K562 (cell line): ENCODE data around the gene GLIS2. TPM values are rescaled to one million over a fixed set of nuclear protein-coding genes. Genes with fewer than 3 reads are reported as not detected.

Source experiments
- ATAC-seq: fragments of 200-7000 bp; cut with Tn5 transposase; 3 replicates; pipeline ENCODE4 v1.9.1; 2020; ENCODE audit warnings: moderate library complexity
- BruUV-seq: library from RNA; stranded (reverse); fragments of 400-500 nt; replicated peaks from 2 replicates; lab custom pipeline; 2021; lab: Mats Ljungman, UMichigan
- CTCF ChIA-PET: fragments of 300-600 bp; formaldehyde crosslinking; extraction: SDS; loops from one replicate; lab custom pipeline; 2021; ENCODE audit warnings: low intra/inter-chr PET ratio; lab: Yijun Ruan, JAX
- POLR2A ChIA-PET: fragments of 300-600, 350-650 bp; sonication (Branson Sonifier 250); formaldehyde crosslinking; extraction: SDS; loops from one replicate; lab custom pipeline; 2021; ENCODE audit warnings: antibody characterized with exemption, inconsistent platforms; lab: Yijun Ruan, JAX
- DNase-seq, 4 experiments: peaks; one replicate each; pipeline versions ENCODE4 v3.0.0 to v3.0.0-alpha.2; 2011 to 2018; ENCODE audit warnings: low spot score in 3 of 4, mixed read lengths in 3 of 4; ENCODE audit errors: extremely low read depth in 1 of 4
- FAIRE-seq: peaks from 2 replicates; lab custom pipeline; 2011; peaks lifted over from hg19 to GRCh38; lab: Jason Lieb, UNC
- H2AFZ ChIP-seq: 2 replicates; pipeline ENCODE4 v1.6.0; 2011; ENCODE audit warnings: low read depth, low read length, control low read depth, inconsistent platforms
- H3K27ac ChIP-seq: fragments of 200-600 bp; 3 replicates; pipeline ENCODE4 v1.8.0; 2011; ENCODE audit warnings: low read depth, mild to moderate bottlenecking, control low read depth, inconsistent platforms, low read length, moderate library complexity, mixed read lengths; ENCODE audit errors: extremely low read depth
- H3K27me3 ChIP-seq, 2 experiments: fragments of 300-600 bp in 1 of 2; 2 replicates in 1 of 2; 3 replicates in 1 of 2; pipeline versions ENCODE4 v1.6.0 to v1.8.0; 2011; ENCODE audit warnings: inconsistent platforms in 2 of 2, low read length in 2 of 2, mild to moderate bottlenecking in 1 of 2, mixed read lengths in 1 of 2, moderate library complexity in 1 of 2; ENCODE audit not compliant: control insufficient read depth in 2 of 2, insufficient read depth in 2 of 2
- H3K36me3 ChIP-seq: fragments of 300-600 bp; 3 replicates; pipeline ENCODE4 v1.8.0; 2011; ENCODE audit warnings: mild to moderate bottlenecking, low read length, inconsistent platforms; ENCODE audit not compliant: control insufficient read depth, insufficient read depth
- H3K4me1 ChIP-seq, 2 experiments: fragments of 200-600 bp in 1 of 2; replicated peaks in 1 of 2; 2 replicates in 1 of 2; 3 replicates in 1 of 2; pipeline versions ENCODE4 v1.5.1 to v1.8.0; 2011; ENCODE audit warnings: inconsistent platforms in 2 of 2, low read length in 2 of 2, mild to moderate bottlenecking in 1 of 2, mixed read lengths in 1 of 2, moderate library complexity in 1 of 2; ENCODE audit not compliant: control insufficient read depth in 2 of 2, insufficient read depth in 2 of 2
- H3K4me2 ChIP-seq: 2 replicates; pipeline ENCODE4 v1.6.1; 2011; ENCODE audit warnings: low read length, control low read depth, inconsistent platforms, mixed read lengths; ENCODE audit not compliant: insufficient read depth
- H3K4me3 ChIP-seq: fragments of 200-600 bp; sonication (generic), shearing (Covaris generic); 2 replicates; pipeline ENCODE4 v1.5.1; 2016; ENCODE audit warnings: control low read depth, inconsistent platforms
- H3K79me2 ChIP-seq: fragments of 200-600 bp; 3 replicates; pipeline ENCODE4 v1.8.0; 2011; ENCODE audit warnings: low read length, inconsistent platforms; ENCODE audit not compliant: control insufficient read depth, insufficient read depth
- H3K9ac ChIP-seq, 2 experiments: 2 replicates each; pipeline versions ENCODE4 v1.6.0 to v1.6.1; 2011; ENCODE audit warnings: low read depth in 2 of 2, low read length in 2 of 2, control low read depth in 1 of 2, inconsistent platforms in 1 of 2, mild to moderate bottlenecking in 1 of 2, mixed read lengths in 1 of 2; ENCODE audit not compliant: insufficient read depth in 1 of 2
- H3K9me1 ChIP-seq: one replicate; pipeline ENCODE4 v1.6.0; 2011; ENCODE audit warnings: inconsistent platforms, mild to moderate bottlenecking, low read length, moderate library complexity; ENCODE audit not compliant: control insufficient read depth, insufficient read depth
- H3K9me3 ChIP-seq: replicated peaks from 2 replicates; pipeline ENCODE4 v1.5.1; 2011; ENCODE audit warnings: low read depth, low read length, inconsistent platforms; ENCODE audit not compliant: control insufficient read depth, insufficient read depth
- H4K20me1 ChIP-seq: replicated peaks from 2 replicates; pipeline ENCODE4 v1.6.1; 2011; ENCODE audit warnings: low read length, inconsistent platforms, mixed read lengths; ENCODE audit not compliant: control insufficient read depth, insufficient read depth
- FOXJ2 ChIP-seq: fragments of 200-800 bp; sonication (Bioruptor generic); IDR thresholded peaks from 2 replicates; pipeline ENCODE4 v1.6.1; 2016; ENCODE audit warnings: missing genetic modification characterization, missing compliant biosample characterization
- POLR2G ChIP-seq: fragments of 200-400 bp; formaldehyde crosslinking; IDR thresholded peaks from 2 replicates; pipeline ENCODE4 v1.6.1; 2017; ENCODE audit warnings: low read depth, mild to moderate bottlenecking, antibody characterized with exemption, low read length, moderate library complexity
- ZBTB7A ChIP-seq: IDR thresholded peaks from 2 replicates; pipeline ENCODE4 v1.6.1; 2011; ENCODE audit warnings: low read depth, mild to moderate bottlenecking, low read length, moderate library complexity, borderline replicate concordance; ENCODE audit not compliant: control insufficient read depth
- ZBTB8A ChIP-seq: fragments of 450-650 bp; IDR thresholded peaks from 2 replicates; pipeline ENCODE4 v1.6.1; 2018; ENCODE audit warnings: mild to moderate bottlenecking, moderate library complexity; ENCODE audit not compliant: partially characterized antibody
- WGBS: fragments of 100-300 bp; shearing (Covaris generic); methylation state at CpG from one replicate; pipeline ENCODE4 v1.1.6; 2016; ENCODE audit warnings: low coverage, mixed read lengths; ENCODE audit not compliant: insufficient coverage; ENCODE audit errors: missing lambda C conversion rate; 5-methylcytosine and 5-hydroxymethylcytosine counted together
- in situ Hi-C: fragments of 300-500 bp; cut with MboI; formaldehyde crosslinking; loops from 4 replicates; pipeline ENCODE4 v1.15.0; 2018; ENCODE audit warnings: inconsistent platforms, mixed read lengths
- intact Hi-C: fragments of 100-400 bp; cut with micrococcal nuclease; formaldehyde crosslinking; loops from 2 replicates; pipeline ENCODE4 v1.14.2; 2022
- polyA plus RNA-seq, 8 experiments: library from polyadenylated mRNA; depleted of rRNA in 4 of 8; stranded (reverse) in 5 of 8; unstranded in 3 of 8; fragments of >200 nt; fragmentation: Nextera tagmentation in 2 of 8; fragmentation: Illumina TruSeq in 1 of 8; extraction: Ambion mirVana in 2 of 8; extraction: Trizol in 1 of 8; gene quantifications; 2 replicates each; pipeline versions ENCODE4 v1.2.1 to v1.2.3, GENCODE V29; 2011 to 2014; ENCODE audit warnings: inconsistent platforms in 1 of 8, missing spikeins in 1 of 8
- total RNA-seq, 7 experiments: library from RNA; depleted of rRNA in 6 of 7; stranded (reverse); fragments of >200 nt in 6 of 7; fragmentation: Illumina TruSeq in 2 of 7; extraction: Trizol in 2 of 7; gene quantifications; 2 replicates each; pipeline versions ENCODE4 v1.2.1 to v1.2.3, GENCODE V29; 2011 to 2021; ENCODE audit warnings: low replicate concordance in 1 of 7
- TF ChIP-seq, protein P1 (sequence below): fragments of 450-650 bp; IDR thresholded peaks from 2 replicates; pipeline ENCODE4 v1.6.1; 2017; ENCODE audit warnings: antibody characterized with exemption, mild to moderate bottlenecking
- TF ChIP-seq, protein P2 (sequence below): fragments of 250-450 bp; sonication (Bioruptor Pico); IDR thresholded peaks from 2 replicates; pipeline ENCODE4 v1.5.0; 2021; ENCODE audit warnings: mild to moderate bottlenecking, borderline replicate concordance

Gene GLIS2
- total and polyA plus RNA-seq, 9 of the 15 experiments (the other 6 are each of a cell fraction or from before 2014, with no cell fraction given): 0.10 to 9.0 (median 0.57) TPM

DNA sequence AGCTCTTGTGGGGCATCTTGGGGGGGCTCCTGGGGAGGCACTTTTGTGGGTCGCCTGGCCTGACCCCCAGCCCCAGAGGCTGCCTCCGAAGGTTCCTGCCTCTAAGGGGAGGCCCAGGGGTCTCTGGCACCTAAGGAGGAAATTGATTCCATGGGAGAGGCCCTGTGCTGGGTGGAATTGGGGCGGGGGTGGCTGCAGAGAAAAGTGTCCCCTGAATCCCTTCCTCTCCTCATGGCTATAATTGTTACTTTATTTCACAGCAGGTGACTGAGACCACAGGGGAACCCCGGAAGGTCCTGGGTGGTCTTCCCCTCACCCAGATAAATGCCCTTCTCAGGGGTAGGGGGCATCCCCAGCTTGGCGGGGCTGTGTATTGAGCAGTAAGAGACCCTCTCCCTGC, 3.1 kb downstream of the GLIS2 start (continued):
- TF ChIP-seq, protein P1, sequence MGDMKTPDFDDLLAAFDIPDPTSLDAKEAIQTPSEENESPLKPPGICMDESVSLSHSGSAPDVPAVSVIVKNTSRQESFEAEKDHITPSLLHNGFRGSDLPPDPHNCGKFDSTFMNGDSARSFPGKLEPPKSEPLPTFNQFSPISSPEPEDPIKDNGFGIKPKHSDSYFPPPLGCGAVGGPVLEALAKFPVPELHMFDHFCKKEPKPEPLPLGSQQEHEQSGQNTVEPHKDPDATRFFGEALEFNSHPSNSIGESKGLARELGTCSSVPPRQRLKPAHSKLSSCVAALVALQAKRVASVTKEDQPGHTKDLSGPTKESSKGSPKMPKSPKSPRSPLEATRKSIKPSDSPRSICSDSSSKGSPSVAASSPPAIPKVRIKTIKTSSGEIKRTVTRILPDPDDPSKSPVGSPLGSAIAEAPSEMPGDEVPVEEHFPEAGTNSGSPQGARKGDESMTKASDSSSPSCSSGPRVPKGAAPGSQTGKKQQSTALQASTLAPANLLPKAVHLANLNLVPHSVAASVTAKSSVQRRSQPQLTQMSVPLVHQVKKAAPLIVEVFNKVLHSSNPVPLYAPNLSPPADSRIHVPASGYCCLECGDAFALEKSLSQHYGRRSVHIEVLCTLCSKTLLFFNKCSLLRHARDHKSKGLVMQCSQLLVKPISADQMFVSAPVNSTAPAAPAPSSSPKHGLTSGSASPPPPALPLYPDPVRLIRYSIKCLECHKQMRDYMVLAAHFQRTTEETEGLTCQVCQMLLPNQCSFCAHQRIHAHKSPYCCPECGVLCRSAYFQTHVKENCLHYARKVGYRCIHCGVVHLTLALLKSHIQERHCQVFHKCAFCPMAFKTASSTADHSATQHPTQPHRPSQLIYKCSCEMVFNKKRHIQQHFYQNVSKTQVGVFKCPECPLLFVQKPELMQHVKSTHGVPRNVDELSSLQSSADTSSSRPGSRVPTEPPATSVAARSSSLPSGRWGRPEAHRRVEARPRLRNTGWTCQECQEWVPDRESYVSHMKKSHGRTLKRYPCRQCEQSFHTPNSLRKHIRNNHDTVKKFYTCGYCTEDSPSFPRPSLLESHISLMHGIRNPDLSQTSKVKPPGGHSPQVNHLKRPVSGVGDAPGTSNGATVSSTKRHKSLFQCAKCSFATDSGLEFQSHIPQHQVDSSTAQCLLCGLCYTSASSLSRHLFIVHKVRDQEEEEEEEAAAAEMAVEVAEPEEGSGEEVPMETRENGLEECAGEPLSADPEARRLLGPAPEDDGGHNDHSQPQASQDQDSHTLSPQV: no peak
- TF ChIP-seq ZBTB8A: no peak
- TF ChIP-seq FOXJ2 (tag): no peak

- peaks cover 3 to 85% of the 10 kb centered on the region in 2 experiments; a peak in 4 of 5 replicates for H3K4me1 ChIP-seq
- 49% methylated on average over 21 of the region's 37 CpGs for WGBS
- H2AFZ ChIP-seq: no peak overlapping the region
- peak overlapping the region in 1 of 2 experiments; percentile 72; a peak in 2 of 4 replicates for H3K9ac ChIP-seq
- H3K4me3 ChIP-seq: no peak overlapping the region
- peaks cover 9% of the 10 kb centered on the region for H4K20me1 ChIP-seq
- intact Hi-C loops (no loop called here), in situ Hi-C loops (loop anchor here (10.0 kb wide), 2 partner anchors 115 to 335 kb away; no protein-coding TSS in a partner anchor)
- peaks cover 20% of the 10 kb centered on the region for H3K79me2 ChIP-seq
- H3K36me3 ChIP-seq: no peaks in the 10 kb centered on the region
- FAIRE-seq (no peak), ATAC-seq (peak; percentile 62), DNase-seq (peak in 2 of 4 experiments; percentile 51 to 70)
- no peak overlapping the region for H3K4me2 ChIP-seq
- no peak overlapping the region for H3K27ac ChIP-seq
- no peaks in the 10 kb centered on the region for H3K9me1 ChIP-seq
- BruUV-seq: no TSS peak
- ChIA-PET CTCF (no interaction called here), POLR2A (interaction anchor here (0.7 kb wide), 1 partner anchor 9 kb away, joined by 3 read pairs; no protein-coding TSS in a partner anchor)
- no peaks in the 10 kb centered on the region for H3K9me3 ChIP-seq
- H3K27me3 ChIP-seq: no peaks in the 10 kb centered on the region
- TF ChIP-seq, protein P2, sequence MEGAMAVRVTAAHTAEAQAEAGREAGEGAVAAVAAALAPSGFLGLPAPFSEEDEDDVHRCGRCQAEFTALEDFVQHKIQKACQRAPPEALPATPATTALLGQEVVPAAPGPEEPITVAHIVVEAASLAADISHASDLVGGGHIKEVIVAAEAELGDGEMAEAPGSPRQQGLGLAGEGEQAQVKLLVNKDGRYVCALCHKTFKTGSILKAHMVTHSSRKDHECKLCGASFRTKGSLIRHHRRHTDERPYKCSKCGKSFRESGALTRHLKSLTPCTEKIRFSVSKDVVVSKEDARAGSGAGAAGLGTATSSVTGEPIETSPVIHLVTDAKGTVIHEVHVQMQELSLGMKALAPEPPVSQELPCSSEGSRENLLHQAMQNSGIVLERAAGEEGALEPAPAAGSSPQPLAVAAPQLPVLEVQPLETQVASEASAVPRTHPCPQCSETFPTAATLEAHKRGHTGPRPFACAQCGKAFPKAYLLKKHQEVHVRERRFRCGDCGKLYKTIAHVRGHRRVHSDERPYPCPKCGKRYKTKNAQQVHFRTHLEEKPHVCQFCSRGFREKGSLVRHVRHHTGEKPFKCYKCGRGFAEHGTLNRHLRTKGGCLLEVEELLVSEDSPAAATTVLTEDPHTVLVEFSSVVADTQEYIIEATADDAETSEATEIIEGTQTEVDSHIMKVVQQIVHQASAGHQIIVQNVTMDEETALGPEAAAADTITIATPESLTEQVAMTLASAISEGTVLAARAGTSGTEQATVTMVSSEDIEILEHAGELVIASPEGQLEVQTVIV (CRISPR knock-in tag): no peak
- 0 out of 2 replicates have a peak, but pooled peaks have one; percentile 21 for TF ChIP-seq ZBTB7A
- TF ChIP-seq POLR2G: 0 out of 2 replicates have a peak, but pooled peaks have one; percentile 15
Observed at GRCh38 chr16:4319454-4320421, 3.9 kb downstream of the GLIS2 start.
